G401.6 (cell line): ENCODE results near the gene PRKCZ.
A peak's percentile ranks its signal among the peaks of the same experiment; 100 is the strongest.

ENCODE experiments used
- FAIRE-seq: peaks from 2 replicates; lab custom pipeline; 2012; peaks lifted over from hg19 to GRCh38; lab: Jason Lieb, UNC

The PRKCZ gene

GRCh38 chr1:2196901-2197638 is 146.9 kb downstream of the PRKCZ start:
- no peak for FAIRE-seq

- FAIRE-seq: no peak
Measured at GRCh38 chr1:2197707-2198165, 147.5 kb downstream of the PRKCZ start.

GRCh38 chr1:2198571-2198970 is 148.4 kb downstream of the PRKCZ start:
- no peak for FAIRE-seq

DNA sequence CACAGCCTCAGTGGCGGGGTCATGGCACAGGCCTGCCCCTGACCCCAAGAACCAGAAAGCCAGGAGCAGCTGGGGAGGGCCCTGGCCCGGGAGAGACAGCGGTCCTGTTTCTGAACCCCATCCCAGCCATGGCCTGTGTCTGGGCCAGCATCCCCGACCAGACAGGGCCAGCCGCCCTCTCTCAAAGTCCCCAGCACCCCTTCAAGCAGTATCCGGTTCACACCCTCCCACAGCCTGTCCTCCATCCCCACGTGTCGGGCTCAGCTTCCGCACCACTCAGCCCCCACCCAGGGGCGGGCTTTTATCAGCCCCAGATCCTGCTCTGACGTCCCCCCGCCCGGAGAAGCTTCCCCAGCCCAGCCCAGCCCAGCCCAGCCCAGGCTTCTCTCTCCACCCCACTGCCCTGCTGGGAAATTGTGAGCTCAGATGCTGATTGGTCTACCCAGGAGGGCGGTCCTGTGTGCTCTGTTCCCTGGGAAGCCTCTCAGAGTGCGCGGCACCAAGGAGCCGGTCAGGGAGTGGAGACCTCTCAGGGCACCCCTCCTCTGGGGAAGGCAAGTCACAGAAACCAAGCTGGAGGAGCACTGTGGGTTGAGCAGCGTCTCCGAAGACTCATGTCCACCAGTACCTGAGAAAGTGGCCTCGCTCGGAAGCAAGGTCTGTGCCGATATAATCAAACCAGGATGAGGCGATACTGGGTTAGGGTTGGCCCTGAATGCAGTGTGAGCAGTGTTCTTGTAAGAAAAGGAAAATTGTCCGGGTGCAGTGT is 149.0 kb downstream of the PRKCZ start:
- FAIRE-seq: peak; percentile 84

DNA sequence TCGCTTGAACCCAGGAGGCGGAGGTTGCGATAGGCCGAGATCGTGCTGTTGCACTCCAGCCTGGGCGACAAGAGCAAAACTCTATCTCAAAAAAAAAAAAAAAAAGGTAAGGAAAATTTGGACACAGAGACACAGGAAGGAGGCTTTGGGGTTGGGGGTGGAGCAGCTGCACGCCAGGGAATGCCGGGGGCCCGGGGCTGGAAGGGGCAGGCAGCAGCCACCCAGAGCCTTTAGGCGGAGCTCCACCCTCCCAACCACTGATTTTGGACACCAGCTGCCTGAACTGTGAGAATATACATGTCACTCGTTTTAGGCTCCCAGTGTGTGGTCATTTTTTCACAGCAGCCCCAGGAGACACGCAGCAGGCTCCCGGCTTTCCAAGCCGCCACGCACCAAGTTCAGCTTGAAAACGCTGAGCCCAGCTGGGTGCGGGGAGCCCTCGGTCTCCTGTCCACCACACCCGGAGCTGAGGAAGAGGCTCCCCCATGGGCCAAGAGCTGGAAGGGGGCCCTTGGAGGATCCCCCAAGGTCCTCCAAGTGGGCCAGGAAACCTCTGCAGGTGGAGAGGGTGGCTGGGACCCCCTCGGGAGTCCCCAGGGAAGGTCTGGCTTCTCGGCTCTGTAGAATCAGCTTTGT is 150.2 kb downstream of the PRKCZ start:
- no peak for FAIRE-seq

- no peak for FAIRE-seq
Measured at GRCh38 chr1:2201062-2201461, 150.9 kb downstream of the PRKCZ start.

- no peak for FAIRE-seq
Measured at GRCh38 chr1:2202008-2202575, 151.9 kb downstream of the PRKCZ start.

- FAIRE-seq: no peak
Measured at GRCh38 chr1:2202843-2203601, 152.8 kb downstream of the PRKCZ start.

GRCh38 chr1:2203671-2204414 is 153.6 kb downstream of the PRKCZ start:
- FAIRE-seq: no peak

DNA sequence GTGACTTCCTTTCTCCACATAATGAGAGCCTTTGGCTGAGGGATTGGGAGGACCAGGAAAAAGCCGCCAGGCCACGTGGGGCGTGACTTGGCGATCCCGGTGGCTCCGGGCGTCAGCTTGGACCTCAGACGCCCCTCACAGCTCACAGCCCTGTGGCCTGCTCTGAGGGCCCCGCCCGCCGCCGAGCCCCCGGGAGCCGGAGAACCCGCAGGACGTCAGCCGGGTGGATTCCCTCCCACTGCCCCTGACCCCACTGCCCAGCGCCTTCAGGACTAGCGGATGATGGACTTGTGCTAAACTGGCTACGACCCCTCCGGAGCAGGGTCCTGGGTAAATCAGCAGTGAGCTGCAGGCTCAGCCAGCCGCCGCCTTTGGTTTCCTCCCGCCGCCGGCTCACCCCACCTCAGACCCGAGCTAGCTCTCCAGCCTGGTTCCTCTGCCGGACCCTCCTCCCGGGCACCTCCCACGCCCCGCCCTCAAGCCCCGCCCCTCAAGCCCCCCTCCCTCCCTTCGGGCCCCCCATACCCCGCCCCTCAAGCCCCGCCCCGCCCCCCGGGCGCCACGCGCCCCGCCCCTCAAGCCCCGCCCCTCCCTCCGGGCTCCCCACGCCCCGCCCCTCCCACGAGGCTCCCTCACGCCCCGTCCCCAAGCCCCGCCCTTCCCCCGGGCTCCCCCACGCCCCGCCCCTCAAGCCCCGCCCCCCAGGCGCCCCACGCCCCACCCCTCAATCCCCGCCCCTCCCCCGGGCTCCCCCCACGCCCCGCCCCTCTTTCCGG is 154.4 kb downstream of the PRKCZ start:
- no peak for FAIRE-seq

DNA sequence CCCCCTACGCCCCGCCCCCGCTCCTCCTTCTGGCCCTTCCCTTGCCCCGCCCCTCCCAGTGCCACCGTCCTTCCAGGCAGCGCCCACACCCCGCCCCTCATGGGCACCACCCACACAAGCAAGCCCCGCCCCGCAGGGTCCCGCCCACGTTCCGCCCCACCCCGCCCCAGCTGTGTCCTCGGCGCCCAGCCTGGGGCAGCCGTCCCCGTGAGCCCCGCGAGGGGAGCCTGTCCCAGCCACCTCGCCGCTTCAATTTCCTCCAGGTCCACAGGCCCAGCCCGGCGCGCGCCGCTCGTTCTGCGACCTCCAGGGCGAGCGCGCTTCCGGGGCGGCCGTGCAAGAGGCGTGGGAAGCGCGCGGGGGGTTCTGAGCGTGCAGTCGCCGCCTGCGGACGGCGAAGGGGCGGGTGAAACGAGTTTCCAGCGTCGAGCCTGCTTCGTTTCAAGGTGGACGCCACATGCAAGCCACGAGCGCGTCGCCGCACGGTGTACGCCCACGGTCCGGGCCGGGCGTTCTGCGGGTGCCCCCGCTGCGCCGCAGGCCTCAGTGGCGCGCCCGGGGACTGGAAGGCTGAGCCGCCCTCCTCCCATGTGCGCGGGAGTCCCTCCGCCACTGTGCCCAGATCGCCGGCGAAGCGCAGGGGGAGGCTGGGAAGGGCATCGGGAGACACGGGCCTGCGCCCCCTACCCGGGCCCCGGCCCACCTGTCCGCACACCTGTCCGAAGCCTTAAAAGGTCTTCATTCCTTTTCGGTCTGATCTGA is 155.2 kb downstream of the PRKCZ start:
- no peak for FAIRE-seq

- no peak for FAIRE-seq
Measured at GRCh38 chr1:2206813-2207487, 156.7 kb downstream of the PRKCZ start.

- peak; percentile 92 for FAIRE-seq
Measured at GRCh38 chr1:2208309-2209239, 158.4 kb downstream of the PRKCZ start.

GRCh38 chr1:2209400-2210083 is 159.3 kb downstream of the PRKCZ start:
- no peak for FAIRE-seq

GRCh38 chr1:2210084-2210653 is 160.0 kb downstream of the PRKCZ start:
- no peak for FAIRE-seq

DNA sequence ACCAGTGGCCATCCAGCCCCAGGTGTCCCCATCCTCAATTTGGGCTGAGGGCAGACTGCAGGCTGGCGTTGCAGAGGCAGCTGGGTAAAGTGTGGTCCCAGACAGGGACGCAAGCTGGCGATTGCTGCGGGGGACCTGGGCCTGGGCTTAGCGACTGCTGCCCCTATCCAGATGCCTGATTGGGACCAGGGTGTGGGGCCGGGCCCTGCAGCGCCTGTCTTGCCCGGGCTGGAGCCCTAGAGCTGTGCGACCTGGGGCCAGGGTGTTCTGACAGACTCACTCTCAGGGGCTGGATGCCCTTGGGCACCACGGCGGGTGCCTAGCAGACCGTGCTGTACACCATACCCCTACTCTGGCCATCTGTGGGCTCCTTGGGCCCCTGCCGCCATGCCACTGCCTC is 160.6 kb downstream of the PRKCZ start:
- no peak for FAIRE-seq

- no peak for FAIRE-seq
Measured at GRCh38 chr1:2212274-2212531, 162.0 kb downstream of the PRKCZ start.
